PFSK-1 (cell line): ENCODE measurements around the gene DIPK1A.

ENCODE experiments used
- FOXP2 ChIP-seq: optimal IDR thresholded peaks from 2 replicates; pipeline ENCODE3; 2011; ENCODE audit warnings: borderline replicate concordance, control low read depth, inconsistent platforms; ENCODE audit not compliant: insufficient read depth; ENCODE audit errors: extremely low read length, extremely low read depth
- POLR2AphosphoS5 ChIP-seq: IDR thresholded peaks from 2 replicates; pipeline ENCODE4 v1.6.1; 2012; ENCODE audit warnings: low read depth, mild to moderate bottlenecking, control low read depth, low read length, moderate library complexity
- SIN3A ChIP-seq: IDR thresholded peaks from 2 replicates; pipeline ENCODE4 v1.6.1; 2012; ENCODE audit warnings: mild to moderate bottlenecking, low read length, moderate library complexity, borderline replicate concordance; ENCODE audit not compliant: insufficient read depth
- TAF1 ChIP-seq: IDR thresholded peaks from 2 replicates; pipeline ENCODE4 v1.6.1; 2012; ENCODE audit warnings: low read length, control low read depth, borderline replicate concordance; ENCODE audit not compliant: insufficient read depth
- TF ChIP-seq, protein P1 (sequence below), 2 experiments: IDR thresholded peaks; 2 replicates each; pipeline versions ENCODE4 v1.6.1 to v1.8.0; 2011 to 2012; ENCODE audit warnings: low read depth in 2 of 2, low read length in 2 of 2, control low read depth in 1 of 2, inconsistent platforms in 1 of 2, mild to moderate bottlenecking in 1 of 2, moderate library complexity in 1 of 2; ENCODE audit not compliant: insufficient read depth in 1 of 2

The DIPK1A gene

DNA sequence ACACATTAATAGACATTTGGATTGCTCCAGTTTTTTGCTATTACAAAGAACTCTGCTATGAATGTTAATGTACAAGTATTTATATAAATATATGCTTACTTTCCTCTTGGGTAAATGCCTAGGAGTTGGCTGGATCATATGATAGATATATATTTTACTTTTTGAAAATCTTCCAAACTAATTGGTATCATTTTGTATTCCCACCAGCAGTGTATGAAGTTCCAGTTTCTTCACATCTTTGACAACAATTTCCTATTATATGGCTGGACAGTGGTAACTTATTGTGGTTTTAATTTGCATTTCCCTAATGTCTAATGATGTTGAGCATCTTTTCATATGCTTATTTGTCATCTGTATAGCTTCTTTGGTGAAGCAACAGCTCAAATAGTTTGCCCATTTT lies 23.8 kb upstream of the DIPK1A start:
- TF ChIP-seq SIN3A (no peak), FOXP2 (no peak), POLR2AphosphoS5 (no peak), TAF1 (no peak)
- TF ChIP-seq, protein P1, sequence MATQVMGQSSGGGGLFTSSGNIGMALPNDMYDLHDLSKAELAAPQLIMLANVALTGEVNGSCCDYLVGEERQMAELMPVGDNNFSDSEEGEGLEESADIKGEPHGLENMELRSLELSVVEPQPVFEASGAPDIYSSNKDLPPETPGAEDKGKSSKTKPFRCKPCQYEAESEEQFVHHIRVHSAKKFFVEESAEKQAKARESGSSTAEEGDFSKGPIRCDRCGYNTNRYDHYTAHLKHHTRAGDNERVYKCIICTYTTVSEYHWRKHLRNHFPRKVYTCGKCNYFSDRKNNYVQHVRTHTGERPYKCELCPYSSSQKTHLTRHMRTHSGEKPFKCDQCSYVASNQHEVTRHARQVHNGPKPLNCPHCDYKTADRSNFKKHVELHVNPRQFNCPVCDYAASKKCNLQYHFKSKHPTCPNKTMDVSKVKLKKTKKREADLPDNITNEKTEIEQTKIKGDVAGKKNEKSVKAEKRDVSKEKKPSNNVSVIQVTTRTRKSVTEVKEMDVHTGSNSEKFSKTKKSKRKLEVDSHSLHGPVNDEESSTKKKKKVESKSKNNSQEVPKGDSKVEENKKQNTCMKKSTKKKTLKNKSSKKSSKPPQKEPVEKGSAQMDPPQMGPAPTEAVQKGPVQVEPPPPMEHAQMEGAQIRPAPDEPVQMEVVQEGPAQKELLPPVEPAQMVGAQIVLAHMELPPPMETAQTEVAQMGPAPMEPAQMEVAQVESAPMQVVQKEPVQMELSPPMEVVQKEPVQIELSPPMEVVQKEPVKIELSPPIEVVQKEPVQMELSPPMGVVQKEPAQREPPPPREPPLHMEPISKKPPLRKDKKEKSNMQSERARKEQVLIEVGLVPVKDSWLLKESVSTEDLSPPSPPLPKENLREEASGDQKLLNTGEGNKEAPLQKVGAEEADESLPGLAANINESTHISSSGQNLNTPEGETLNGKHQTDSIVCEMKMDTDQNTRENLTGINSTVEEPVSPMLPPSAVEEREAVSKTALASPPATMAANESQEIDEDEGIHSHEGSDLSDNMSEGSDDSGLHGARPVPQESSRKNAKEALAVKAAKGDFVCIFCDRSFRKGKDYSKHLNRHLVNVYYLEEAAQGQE (IDR thresholded peaks at IDR 0.05; ENCODE audit: insufficient read depth in 1 of 2, low read depth in 2 of 2, low read length in 2 of 2): no peak

DNA sequence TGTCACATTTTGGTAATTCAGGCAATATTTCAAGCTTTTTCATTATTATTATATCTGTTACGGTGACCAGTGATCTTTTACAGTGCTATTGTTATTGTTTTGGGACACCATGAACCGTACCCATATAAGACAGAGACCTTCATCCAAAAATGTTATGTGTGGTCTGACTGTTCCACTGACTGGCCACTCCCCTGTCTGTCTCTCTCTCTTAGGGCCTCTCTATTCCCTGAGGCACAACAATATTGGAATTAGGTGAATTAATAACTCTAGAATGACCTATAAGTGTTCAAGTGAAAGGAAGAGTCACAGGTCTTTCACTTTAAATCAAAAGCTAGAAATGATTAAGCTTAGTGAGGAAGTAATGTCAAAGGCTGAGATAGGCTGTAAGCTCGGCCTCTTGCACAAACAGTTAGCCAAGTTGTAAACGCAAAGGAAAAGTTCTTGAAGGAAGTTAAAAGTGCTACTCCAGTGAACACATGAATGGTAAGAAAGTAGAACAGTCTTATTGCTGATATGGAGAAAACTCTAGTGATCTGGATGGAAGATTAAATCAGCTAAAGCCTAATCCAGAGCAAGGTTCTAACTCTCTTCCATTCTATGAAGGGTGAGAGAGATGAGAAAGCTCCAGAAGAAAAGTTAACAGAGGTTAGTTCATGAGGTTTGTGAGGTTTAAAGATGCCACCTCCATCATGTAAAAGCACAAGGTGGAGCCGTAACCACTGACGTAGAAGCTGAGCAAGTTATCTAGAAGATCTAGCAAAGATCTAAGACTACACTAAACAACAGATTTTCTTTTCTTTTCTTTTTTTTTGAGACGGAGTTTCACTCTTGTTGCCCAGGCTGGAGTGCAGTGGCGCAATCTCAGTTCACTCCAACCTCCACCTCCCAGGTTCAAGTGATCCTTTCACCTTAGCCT lies 19.7 kb upstream of the DIPK1A start:
- TF ChIP-seq FOXP2 (no peak), POLR2AphosphoS5 (no peak), TAF1 (no peak), SIN3A (no peak)
- TF ChIP-seq, protein P1 (IDR thresholded peaks at IDR 0.05; ENCODE audit: insufficient read depth in 1 of 2, low read depth in 2 of 2, low read length in 2 of 2): no peak

DNA sequence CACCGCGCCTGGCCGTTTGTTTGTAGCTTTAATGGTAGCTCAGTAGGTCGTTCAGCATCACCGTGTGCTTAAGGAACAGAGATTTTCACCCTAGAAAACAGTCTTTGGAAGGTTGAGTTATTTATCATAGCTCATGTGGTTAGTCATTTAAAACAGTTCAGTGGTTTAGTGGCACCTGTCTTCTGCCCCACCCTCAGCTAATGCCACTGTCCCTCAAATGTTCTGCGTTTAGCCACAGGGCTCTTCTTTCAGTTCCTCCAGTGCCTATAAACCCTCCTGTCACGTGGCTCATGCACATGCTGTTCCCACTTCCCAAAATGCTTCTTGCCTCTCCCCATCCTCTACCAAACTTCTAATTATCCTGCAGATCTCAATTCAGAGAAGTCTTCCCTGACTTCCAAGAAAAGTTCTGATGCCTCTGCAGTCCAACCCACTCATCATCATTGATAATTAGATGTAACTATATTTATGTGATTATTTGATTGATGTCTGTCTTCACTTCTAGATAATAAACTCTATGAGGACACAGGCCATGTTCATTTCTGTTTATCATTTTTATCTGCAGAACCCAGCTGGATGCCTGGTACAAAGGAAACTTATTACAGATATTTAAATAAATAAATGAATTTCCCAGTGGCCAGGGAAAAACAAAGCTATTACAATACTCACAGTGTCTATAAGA lies 14.4 kb upstream of the DIPK1A start:
- TF ChIP-seq SIN3A: no peak

DNA sequence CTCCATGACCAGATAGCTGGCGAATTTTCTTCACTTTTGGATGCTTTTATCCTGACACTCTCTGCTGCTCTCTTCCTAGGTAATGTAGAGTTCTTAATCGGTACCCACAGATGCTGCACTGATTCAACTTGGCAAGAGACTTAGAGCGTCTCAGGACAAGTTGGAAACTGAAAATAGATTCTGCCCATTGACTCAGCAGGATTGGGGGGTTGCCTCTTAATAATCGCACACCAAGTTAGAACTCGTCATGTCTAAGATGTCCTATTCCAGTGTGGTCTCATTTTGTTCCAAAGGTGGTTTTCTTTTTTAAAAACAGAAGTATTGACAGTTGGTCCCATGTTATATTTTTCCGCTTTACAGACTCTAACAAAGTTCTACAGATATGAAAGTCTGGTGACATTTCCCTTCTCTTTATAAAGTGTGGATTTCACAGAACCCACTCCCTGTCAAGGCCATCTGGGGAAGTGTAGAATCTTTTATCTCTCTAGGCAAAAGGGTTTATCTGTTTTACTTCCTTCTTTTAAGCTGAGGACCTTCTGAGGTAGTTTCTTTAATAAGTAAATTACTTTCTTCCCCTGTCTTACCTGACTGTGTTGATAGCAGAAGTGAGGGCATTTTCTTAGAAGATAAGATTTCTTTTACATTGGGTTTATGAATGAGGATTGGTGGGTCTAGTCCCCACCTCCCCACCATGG lies 12.1 kb upstream of the DIPK1A start:
- no peak for TF ChIP-seq SIN3A
- TF ChIP-seq, protein P1 (IDR thresholded peaks at IDR 0.05; ENCODE audit: insufficient read depth in 1 of 2, low read depth in 2 of 2, low read length in 2 of 2): no peak
- TF ChIP-seq FOXP2: no peak
- TF ChIP-seq POLR2AphosphoS5: no peak
- TF ChIP-seq TAF1: no peak

DNA sequence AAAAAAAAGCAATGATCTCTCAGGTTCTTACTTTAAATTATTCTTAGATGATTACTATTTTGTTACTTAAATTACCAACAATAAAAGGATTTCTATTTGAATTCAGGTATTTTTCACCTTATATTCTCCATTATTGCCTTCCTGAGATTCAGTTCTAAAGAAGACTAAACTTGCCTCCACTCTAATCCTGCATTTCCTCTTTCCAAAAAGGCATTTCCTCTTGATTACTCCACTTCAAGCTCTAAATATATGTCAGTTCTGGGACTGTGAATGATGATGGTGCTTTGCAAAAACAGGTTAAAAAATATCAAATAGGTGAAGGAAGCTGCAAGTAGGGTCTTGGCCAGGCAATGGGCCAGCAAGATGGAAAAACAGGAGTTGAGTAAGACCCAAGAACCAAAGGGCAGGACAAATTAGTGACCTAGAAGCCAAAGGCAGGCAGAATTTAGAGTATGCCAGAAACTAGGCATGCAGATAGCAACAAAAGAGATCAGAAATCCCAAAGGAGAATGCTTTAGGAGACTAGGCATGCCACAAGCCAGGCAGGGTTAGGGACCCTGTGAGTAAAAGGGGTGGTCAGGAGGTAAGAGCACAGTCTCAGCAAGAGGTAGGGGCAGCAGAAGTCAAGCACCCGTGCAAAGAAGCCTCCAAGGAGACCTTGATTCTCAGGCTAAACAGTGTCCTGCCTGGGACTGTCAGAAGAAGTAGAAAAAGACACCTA lies 11.3 kb upstream of the DIPK1A start:
- no peak for TF ChIP-seq SIN3A
- TF ChIP-seq TAF1: no peak
- TF ChIP-seq POLR2AphosphoS5: no peak
- TF ChIP-seq, protein P1 (IDR thresholded peaks at IDR 0.05; ENCODE audit: insufficient read depth in 1 of 2, low read depth in 2 of 2, low read length in 2 of 2): no peak
- TF ChIP-seq FOXP2: no peak
